HepG2 (cell line): Measurements from ENCODE around the gene SLC25A47. TPM values are rescaled to one million over a fixed set of nuclear protein-coding genes. Genes with fewer than 3 reads are reported as not detected.

Source experiments
- ATF6 ChIP-seq: sonication (generic); formaldehyde crosslinking; conservative IDR thresholded peaks from 2 replicates; pipeline ENCODE4 v1.4.0; 2020; ENCODE audit warnings: missing genetic modification reagents
- CEBPG ChIP-seq: IDR thresholded peaks from 2 replicates; pipeline ENCODE4 v1.6.1; 2016
- ELF4 ChIP-seq: sonication (generic); formaldehyde crosslinking; IDR thresholded peaks from 2 replicates; pipeline ENCODE4 v1.5.0; 2020; ENCODE audit warnings: missing genetic modification reagents, mild to moderate bottlenecking, moderate library complexity, borderline replicate concordance
- ESRRA ChIP-seq: sonication (generic); formaldehyde crosslinking; IDR thresholded peaks from 2 replicates; pipeline ENCODE4 v1.5.1; 2020; ENCODE audit warnings: mild to moderate bottlenecking, low read depth, missing genetic modification reagents
- HDAC6 ChIP-seq: fragments of 200-600 bp; sonication (generic); IDR thresholded peaks from 2 replicates; pipeline ENCODE4 v1.7.0; 2017; ENCODE audit warnings: mild to moderate bottlenecking, antibody characterized with exemption, low read length, low read depth
- HNF4G ChIP-seq, 2 experiments: sonication (generic) in 1 of 2; formaldehyde crosslinking in 1 of 2; IDR thresholded peaks; 2 replicates each; pipeline versions ENCODE4 v1.4.0 to v1.6.1; 2011 to 2020; ENCODE audit warnings: borderline replicate concordance in 2 of 2, low read depth in 2 of 2, mild to moderate bottlenecking in 2 of 2, low read length in 1 of 2, missing genetic modification reagents in 1 of 2, moderate library complexity in 1 of 2
- HOXA5 ChIP-seq: sonication (generic); formaldehyde crosslinking; IDR thresholded peaks from 2 replicates; pipeline ENCODE4 v1.4.0; 2020; ENCODE audit warnings: missing genetic modification reagents
- HOXA9 ChIP-seq: sonication (generic); formaldehyde crosslinking; IDR thresholded peaks from 2 replicates; pipeline ENCODE4 v1.8.1; 2022; ENCODE audit warnings: missing genetic modification reagents, mild to moderate bottlenecking, moderate library complexity, borderline replicate concordance
- IKZF1 ChIP-seq: fragments of 450-650 bp; IDR thresholded peaks from 2 replicates; pipeline ENCODE4 v1.7.1; 2016
- KDM1A ChIP-seq: IDR thresholded peaks from 2 replicates; pipeline ENCODE4 v1.6.1; 2016; ENCODE audit warnings: missing compliant biosample characterization
- KDM6A ChIP-seq: IDR thresholded peaks from 2 replicates; pipeline ENCODE4 v1.6.1; 2016; ENCODE audit warnings: low read depth
- NFKB2 ChIP-seq: sonication (generic); formaldehyde crosslinking; IDR thresholded peaks from 2 replicates; pipeline ENCODE4 v1.4.0; 2020; ENCODE audit warnings: missing genetic modification reagents, borderline replicate concordance
- RBFOX2 ChIP-seq: fragments of 200-400 bp; formaldehyde crosslinking; IDR thresholded peaks from 2 replicates; pipeline ENCODE4 v1.6.1; 2017; ENCODE audit warnings: low read depth, mild to moderate bottlenecking, low read length
- TAF15 ChIP-seq: fragments of 200-400 bp; formaldehyde crosslinking; IDR thresholded peaks from one replicate; pipeline ENCODE4 v1.6.1; 2018; ENCODE audit warnings: mild to moderate bottlenecking, low read depth, low read length; ENCODE audit not compliant: poor library complexity, severe bottlenecking
- ZBTB7B ChIP-seq: sonication (generic); formaldehyde crosslinking; IDR thresholded peaks from 2 replicates; pipeline ENCODE4 v1.4.0; 2020; ENCODE audit warnings: missing genetic modification reagents
- ZMYM2 ChIP-seq: sonication (generic); formaldehyde crosslinking; IDR thresholded peaks from 2 replicates; pipeline ENCODE4 v1.8.0; 2022; ENCODE audit warnings: mild to moderate bottlenecking, missing genetic modification reagents
- ZMYM3 ChIP-seq: sonication (generic); formaldehyde crosslinking; IDR thresholded peaks from 2 replicates; pipeline ENCODE4 v1.5.1; 2020; ENCODE audit warnings: mild to moderate bottlenecking, missing genetic modification reagents
- ZNF136 ChIP-seq: sonication (generic); formaldehyde crosslinking; IDR thresholded peaks from 2 replicates; pipeline ENCODE4 v1.8.1; 2022; ENCODE audit warnings: low read depth, mild to moderate bottlenecking, moderate library complexity, missing genetic modification reagents
- ZNF282 ChIP-seq: fragments of 450-650 bp; IDR thresholded peaks from 2 replicates; pipeline ENCODE4 v1.6.1; 2018; ENCODE audit not compliant: partially characterized antibody
- ZNF30 ChIP-seq: sonication (generic); formaldehyde crosslinking; IDR thresholded peaks from 2 replicates; pipeline ENCODE4 v1.5.0; 2020; ENCODE audit warnings: mild to moderate bottlenecking, missing genetic modification reagents
- ZSCAN31 ChIP-seq: sonication (generic); formaldehyde crosslinking; IDR thresholded peaks from 2 replicates; pipeline ENCODE4 v1.5.0; 2020; ENCODE audit warnings: low read depth, mild to moderate bottlenecking, missing genetic modification reagents
- polyA plus RNA-seq, 8 experiments: library from polyadenylated mRNA; depleted of rRNA in 3 of 8; stranded (reverse) in 7 of 8; unstranded in 1 of 8; fragments of >200 nt; fragmentation: Illumina TruSeq in 4 of 8; extraction: Trizol in 4 of 8; gene quantifications; 2 replicates each; pipeline versions ENCODE4 v1.2.1 to v1.2.3, GENCODE V29; 2011 to 2016; ENCODE audit warnings: low read depth in 4 of 8, missing spikeins in 1 of 8, mixed read lengths in 1 of 8; ENCODE audit not compliant: insufficient read depth in 1 of 8
- total RNA-seq, 5 experiments: library from RNA; depleted of rRNA; stranded (reverse); fragments of >200 nt; fragmentation: Illumina TruSeq; extraction: Trizol; gene quantifications; 2 replicates each; pipeline ENCODE4 v1.2.3, GENCODE V29; 2016; ENCODE audit warnings: low read depth in 1 of 5
- TF ChIP-seq, protein P1 (sequence below): sonication (generic); formaldehyde crosslinking; IDR thresholded peaks from 2 replicates; pipeline ENCODE4 v1.9.0; 2021; ENCODE audit warnings: missing genetic modification reagents, borderline replicate concordance
- TF ChIP-seq, protein P2 (sequence below): sonication (generic); formaldehyde crosslinking; IDR thresholded peaks from 2 replicates; pipeline ENCODE4 v1.8.1; 2023; ENCODE audit warnings: missing genetic modification reagents, inconsistent platforms, borderline replicate concordance
- TF ChIP-seq, protein P3 (sequence below): sonication (generic); formaldehyde crosslinking; IDR thresholded peaks from 2 replicates; pipeline ENCODE4 v1.5.1; 2020; ENCODE audit warnings: missing genetic modification reagents, mild to moderate bottlenecking, borderline replicate concordance

Gene SLC25A47
- total and polyA plus RNA-seq, 2 of the 13 experiments (the other 11 are each of a cell fraction or from before 2014, with no cell fraction given) = 1.0 to 1.7 TPM

DNA sequence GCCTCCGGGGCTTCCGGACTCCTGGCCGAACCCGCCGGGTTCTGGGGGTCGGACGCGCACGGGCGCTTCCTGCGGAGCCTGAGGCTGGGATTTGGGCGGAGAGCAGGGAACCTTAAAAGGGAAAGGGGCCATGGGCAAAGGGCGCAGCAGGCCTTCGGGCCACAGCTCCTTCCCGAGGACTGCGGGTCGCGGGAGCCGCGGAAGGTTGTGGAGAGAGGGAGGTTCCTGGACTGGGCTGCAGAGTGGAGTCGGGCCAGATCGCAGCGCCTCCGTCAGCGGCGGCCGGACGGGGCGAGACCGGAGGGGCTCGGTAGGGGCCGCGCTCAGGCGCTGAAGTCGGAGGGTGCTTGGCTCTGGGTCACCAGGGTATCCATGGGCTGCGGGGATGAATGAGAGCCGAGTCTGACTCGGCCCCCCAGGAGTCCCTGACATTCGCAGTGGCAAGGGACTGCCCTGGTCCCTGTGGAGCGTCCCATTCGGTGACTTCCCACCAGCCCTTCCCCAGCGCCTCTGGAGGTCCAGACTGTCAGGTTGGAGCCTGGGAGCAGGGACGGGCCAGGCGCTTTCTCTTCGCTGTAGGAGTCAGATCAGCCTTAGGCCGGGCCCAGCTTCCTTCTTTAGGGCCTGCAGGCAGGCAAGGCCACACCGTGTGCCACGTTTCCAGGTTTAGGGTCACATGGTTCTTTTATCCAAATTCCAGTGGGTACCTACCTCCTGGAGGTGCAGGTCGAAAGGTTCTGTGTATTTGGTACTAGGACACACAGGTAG, 16.0 kb upstream of the SLC25A47 start (continued):
- TF ChIP-seq, protein P1, sequence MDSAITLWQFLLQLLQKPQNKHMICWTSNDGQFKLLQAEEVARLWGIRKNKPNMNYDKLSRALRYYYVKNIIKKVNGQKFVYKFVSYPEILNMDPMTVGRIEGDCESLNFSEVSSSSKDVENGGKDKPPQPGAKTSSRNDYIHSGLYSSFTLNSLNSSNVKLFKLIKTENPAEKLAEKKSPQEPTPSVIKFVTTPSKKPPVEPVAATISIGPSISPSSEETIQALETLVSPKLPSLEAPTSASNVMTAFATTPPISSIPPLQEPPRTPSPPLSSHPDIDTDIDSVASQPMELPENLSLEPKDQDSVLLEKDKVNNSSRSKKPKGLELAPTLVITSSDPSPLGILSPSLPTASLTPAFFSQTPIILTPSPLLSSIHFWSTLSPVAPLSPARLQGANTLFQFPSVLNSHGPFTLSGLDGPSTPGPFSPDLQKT (CRISPR knock-in tag) = no peak
- TF ChIP-seq ZMYM2 (CRISPR knock-in tag) (no peak), ZNF30 (CRISPR knock-in tag) (no peak), IKZF1 (no peak), ZMYM3 (peak; percentile 66; the same call in 1 of the 2 replicates), HDAC6 (no peak), HNF4G (IDR thresholded peaks at IDR 0.05; ENCODE audit: borderline replicate concordance, low read depth, low read length) (no peak), HNF4G (CRISPR knock-in tag; IDR thresholded peaks at IDR 0.05; ENCODE audit: borderline replicate concordance, low read depth) (no peak), ESRRA (no peak; the same call in 1 of the 2 replicates), RBFOX2 (peak; percentile 19; the same call in 1 of the 2 replicates), KDM6A (CRISPR knock-in tag) (no peak), ZNF136 (CRISPR knock-in tag) (no peak; the same call in 1 of the 2 replicates), NFKB2 (CRISPR knock-in tag) (no peak), ZNF282 (no peak), CEBPG (CRISPR knock-in tag) (no peak), TAF15 (no peak), ZSCAN31 (CRISPR knock-in tag) (0 out of 2 replicates have a peak, but pooled peaks have one; percentile 18), KDM1A (peak; percentile 51; the same call in 1 of the 2 replicates), ELF4 (CRISPR knock-in tag) (0 out of 2 replicates have a peak, but pooled peaks have one; percentile 37), ATF6 (CRISPR knock-in tag) (no peak), HOXA9 (CRISPR knock-in tag) (0 out of 2 replicates have a peak, but pooled peaks have one; percentile 7), ZBTB7B (CRISPR knock-in tag) (peak; percentile 78), HOXA5 (CRISPR knock-in tag) (no peak)
- TF ChIP-seq, protein P2, sequence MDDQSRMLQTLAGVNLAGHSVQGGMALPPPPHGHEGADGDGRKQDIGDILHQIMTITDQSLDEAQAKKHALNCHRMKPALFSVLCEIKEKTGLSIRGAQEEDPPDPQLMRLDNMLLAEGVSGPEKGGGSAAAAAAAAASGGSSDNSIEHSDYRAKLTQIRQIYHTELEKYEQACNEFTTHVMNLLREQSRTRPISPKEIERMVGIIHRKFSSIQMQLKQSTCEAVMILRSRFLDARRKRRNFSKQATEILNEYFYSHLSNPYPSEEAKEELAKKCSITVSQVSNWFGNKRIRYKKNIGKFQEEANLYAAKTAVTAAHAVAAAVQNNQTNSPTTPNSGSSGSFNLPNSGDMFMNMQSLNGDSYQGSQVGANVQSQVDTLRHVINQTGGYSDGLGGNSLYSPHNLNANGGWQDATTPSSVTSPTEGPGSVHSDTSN = no peak
- TF ChIP-seq, protein P3, sequence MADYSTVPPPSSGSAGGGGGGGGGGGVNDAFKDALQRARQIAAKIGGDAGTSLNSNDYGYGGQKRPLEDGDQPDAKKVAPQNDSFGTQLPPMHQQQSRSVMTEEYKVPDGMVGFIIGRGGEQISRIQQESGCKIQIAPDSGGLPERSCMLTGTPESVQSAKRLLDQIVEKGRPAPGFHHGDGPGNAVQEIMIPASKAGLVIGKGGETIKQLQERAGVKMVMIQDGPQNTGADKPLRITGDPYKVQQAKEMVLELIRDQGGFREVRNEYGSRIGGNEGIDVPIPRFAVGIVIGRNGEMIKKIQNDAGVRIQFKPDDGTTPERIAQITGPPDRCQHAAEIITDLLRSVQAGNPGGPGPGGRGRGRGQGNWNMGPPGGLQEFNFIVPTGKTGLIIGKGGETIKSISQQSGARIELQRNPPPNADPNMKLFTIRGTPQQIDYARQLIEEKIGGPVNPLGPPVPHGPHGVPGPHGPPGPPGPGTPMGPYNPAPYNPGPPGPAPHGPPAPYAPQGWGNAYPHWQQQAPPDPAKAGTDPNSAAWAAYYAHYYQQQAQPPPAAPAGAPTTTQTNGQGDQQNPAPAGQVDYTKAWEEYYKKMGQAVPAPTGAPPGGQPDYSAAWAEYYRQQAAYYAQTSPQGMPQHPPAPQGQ (CRISPR knock-in tag) = no peak
